ENCODE results near the gene BAK1. TPM values are rescaled to one million over a fixed set of nuclear protein-coding genes. Genes with fewer than 3 reads are reported as not detected.

The BAK1 gene
- total and polyA plus RNA-seq, 2 experiments from 2014 or later = 18.6 to 33.1 TPM

DNA sequence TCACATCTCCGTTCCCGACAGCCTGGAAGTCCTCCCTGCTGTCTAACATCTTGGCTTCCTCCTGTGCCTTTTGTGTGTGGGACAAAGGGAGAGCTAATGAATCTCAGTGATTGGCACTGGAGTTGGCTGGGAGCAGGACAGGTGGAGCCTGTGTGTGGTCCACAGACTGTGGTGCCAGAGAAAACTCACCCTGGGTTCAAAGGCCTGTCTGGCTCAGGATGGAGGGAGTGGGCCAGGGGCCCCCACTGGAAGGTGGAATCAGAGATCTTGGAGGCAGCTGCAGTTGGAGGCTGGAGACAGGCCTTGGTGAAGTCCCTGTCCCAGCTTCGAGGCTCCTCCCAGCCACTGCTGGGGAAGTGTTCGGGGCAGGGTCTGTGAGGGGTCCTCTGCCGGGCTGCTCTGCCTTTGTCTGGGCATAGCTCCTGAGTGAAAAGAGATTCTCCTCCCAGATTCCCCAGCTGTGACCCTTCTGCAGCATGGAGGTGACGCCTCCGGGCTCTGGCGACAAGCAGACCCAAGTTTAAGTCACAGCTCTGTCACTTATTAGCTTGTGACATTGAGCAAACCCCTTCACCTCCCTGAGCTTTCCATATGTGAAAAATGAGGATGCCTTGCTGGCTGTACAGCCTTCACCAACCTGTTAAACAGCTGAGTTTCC lies 27.2 kb upstream of the BAK1 start:
- H2AFZ ChIP-seq = no peak overlapping the region
- DNase-seq (ENCODE audit: low spot score) = peak; percentile 2
- no peaks in the 10 kb centered on the region for H3K36me3 ChIP-seq (replicated peaks; ENCODE audit: insufficient read depth, low read depth)
- H3K9me3 ChIP-seq (ENCODE audit: low read depth) = no peaks in the 10 kb centered on the region
- peaks cover 10% of the 10 kb centered on the region for H3K4me1 ChIP-seq (ENCODE audit: insufficient read depth)
- no peak overlapping the region for H3K4me3 ChIP-seq
- TF ChIP-seq, protein P1, sequence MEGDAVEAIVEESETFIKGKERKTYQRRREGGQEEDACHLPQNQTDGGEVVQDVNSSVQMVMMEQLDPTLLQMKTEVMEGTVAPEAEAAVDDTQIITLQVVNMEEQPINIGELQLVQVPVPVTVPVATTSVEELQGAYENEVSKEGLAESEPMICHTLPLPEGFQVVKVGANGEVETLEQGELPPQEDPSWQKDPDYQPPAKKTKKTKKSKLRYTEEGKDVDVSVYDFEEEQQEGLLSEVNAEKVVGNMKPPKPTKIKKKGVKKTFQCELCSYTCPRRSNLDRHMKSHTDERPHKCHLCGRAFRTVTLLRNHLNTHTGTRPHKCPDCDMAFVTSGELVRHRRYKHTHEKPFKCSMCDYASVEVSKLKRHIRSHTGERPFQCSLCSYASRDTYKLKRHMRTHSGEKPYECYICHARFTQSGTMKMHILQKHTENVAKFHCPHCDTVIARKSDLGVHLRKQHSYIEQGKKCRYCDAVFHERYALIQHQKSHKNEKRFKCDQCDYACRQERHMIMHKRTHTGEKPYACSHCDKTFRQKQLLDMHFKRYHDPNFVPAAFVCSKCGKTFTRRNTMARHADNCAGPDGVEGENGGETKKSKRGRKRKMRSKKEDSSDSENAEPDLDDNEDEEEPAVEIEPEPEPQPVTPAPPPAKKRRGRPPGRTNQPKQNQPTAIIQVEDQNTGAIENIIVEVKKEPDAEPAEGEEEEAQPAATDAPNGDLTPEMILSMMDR (IDR thresholded peaks at IDR 0.05; ENCODE audit: poor library complexity) = no peak
- TF ChIP-seq EZH2phosphoT487 (IDR thresholded peaks at IDR 0.05; ENCODE audit: low read depth, severe bottlenecking, unreplicated experiment) (no peak), EZH2 (IDR thresholded peaks at IDR 0.05; ENCODE audit: borderline replicate concordance) (no peak)
- H3K9me2 ChIP-seq (replicated peaks; ENCODE audit: insufficient read depth) = no peaks in the 10 kb centered on the region
- H3K27me3 ChIP-seq = no peaks in the 10 kb centered on the region
- H3K79me2 ChIP-seq = no peaks in the 10 kb centered on the region
- no peaks in the 10 kb centered on the region for H4K20me1 ChIP-seq (ENCODE audit: insufficient read depth, poor library complexity, severe bottlenecking)
- 69% methylated on average over 8 of the region's 8 CpGs for WGBS (ENCODE audit: low lambda C conversion rate, missing lambda C conversion rate)
- H3K4me2 ChIP-seq = no peak overlapping the region
- no peak overlapping the region for H3K27ac ChIP-seq

DNA sequence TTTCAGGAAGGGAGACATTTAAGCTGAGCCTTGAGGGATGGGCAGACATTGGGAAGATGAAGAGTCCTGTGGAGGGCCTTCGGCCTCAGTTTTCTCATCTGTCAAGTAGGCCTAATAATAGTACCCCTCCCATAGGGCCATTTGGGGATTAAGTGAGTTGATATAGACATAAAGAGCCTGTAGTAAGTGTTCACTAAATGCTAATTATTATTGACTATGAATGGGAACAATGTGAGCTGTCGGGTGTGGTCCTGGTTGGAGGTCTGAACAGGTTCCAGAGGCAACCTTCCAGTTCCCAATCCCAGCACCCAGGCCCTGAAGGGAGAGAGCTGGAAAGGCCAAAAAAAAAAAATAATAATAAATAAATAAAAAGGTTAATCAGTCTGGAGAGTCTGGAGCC lies 26.6 kb upstream of the BAK1 start:
- no peak overlapping the region for H2AFZ ChIP-seq
- H3K4me2 ChIP-seq = no peak overlapping the region
- WGBS (ENCODE audit: low lambda C conversion rate, missing lambda C conversion rate) = 96% methylated on average over 2 of the region's 2 CpGs
- no peaks in the 10 kb centered on the region for H3K79me2 ChIP-seq
- H4K20me1 ChIP-seq (ENCODE audit: insufficient read depth, poor library complexity, severe bottlenecking) = no peaks in the 10 kb centered on the region
- H3K27ac ChIP-seq = no peak overlapping the region
- TF ChIP-seq EZH2 (IDR thresholded peaks at IDR 0.05; ENCODE audit: borderline replicate concordance) (no peak), EZH2phosphoT487 (IDR thresholded peaks at IDR 0.05; ENCODE audit: low read depth, severe bottlenecking, unreplicated experiment) (no peak)
- TF ChIP-seq, protein P1 (IDR thresholded peaks at IDR 0.05; ENCODE audit: poor library complexity) = no peak
- H3K4me1 ChIP-seq (ENCODE audit: insufficient read depth) = peaks cover 10% of the 10 kb centered on the region
- H3K4me3 ChIP-seq = no peak overlapping the region
- no peaks in the 10 kb centered on the region for H3K9me3 ChIP-seq (ENCODE audit: low read depth)
- H3K27me3 ChIP-seq = no peaks in the 10 kb centered on the region
- H3K36me3 ChIP-seq (replicated peaks; ENCODE audit: insufficient read depth, low read depth) = no peaks in the 10 kb centered on the region
- DNase-seq (ENCODE audit: low spot score) = no peak
- H3K9me2 ChIP-seq (replicated peaks; ENCODE audit: insufficient read depth) = no peaks in the 10 kb centered on the region

DNA sequence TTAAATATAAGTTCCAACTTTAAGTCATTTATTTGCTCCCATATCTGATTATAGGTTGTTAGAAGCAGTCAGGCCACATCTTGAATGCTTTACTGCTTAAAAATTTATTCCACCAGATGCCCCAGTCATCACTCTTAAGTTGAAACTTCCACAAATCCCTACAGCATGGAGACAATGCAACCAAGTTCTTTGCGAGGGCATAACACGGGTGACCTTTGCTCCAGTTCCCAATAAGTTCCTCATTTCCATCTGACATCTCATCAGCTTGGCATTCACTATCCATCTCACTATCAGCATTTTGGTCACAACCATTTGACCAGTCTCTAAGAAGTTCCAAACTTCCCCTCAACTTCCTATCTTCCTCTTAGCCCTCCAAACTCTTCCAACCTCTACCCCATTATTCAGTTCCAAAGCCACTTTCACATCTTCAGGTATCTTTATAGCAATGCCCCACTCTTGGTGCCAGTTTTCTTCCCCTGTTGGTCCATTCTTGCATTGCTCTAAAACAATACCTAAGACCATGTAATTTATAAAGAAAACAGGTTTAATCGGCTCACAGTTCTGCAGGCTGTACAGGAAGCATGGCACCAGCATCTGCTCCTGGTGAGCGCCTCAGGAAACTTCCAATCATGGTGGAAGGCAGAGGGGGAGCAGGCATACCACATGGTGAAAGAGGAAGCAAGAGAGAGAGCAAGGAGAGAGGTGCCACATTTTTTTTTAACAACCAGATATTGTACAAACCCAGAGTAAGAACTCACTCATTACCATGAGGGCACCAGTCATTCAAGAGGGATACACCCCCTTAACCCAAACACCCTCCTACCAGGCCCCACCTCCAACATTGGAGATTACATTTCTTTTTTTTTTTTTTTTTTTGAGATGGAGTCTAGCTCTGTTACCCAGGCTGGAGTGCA lies 25.1 kb upstream of the BAK1 start:
- TF ChIP-seq EZH2 (IDR thresholded peaks at IDR 0.05; ENCODE audit: borderline replicate concordance) (no peak), EZH2phosphoT487 (IDR thresholded peaks at IDR 0.05; ENCODE audit: low read depth, severe bottlenecking, unreplicated experiment) (no peak)
- TF ChIP-seq, protein P1 (IDR thresholded peaks at IDR 0.05; ENCODE audit: poor library complexity) = no peak
- H4K20me1 ChIP-seq (ENCODE audit: insufficient read depth, poor library complexity, severe bottlenecking) = no peaks in the 10 kb centered on the region
- H3K9me2 ChIP-seq (replicated peaks; ENCODE audit: insufficient read depth) = no peaks in the 10 kb centered on the region
- no peak overlapping the region for H3K4me3 ChIP-seq
- WGBS (ENCODE audit: low lambda C conversion rate, missing lambda C conversion rate) = 88% methylated on average over 4 of the region's 4 CpGs
- H3K9me3 ChIP-seq (ENCODE audit: low read depth) = no peaks in the 10 kb centered on the region
- no peaks in the 10 kb centered on the region for H3K27me3 ChIP-seq
- H3K27ac ChIP-seq = no peak overlapping the region
- no peaks in the 10 kb centered on the region for H3K4me1 ChIP-seq (ENCODE audit: insufficient read depth)
- no peak overlapping the region for H2AFZ ChIP-seq
- no peak overlapping the region for H3K4me2 ChIP-seq
- no peaks in the 10 kb centered on the region for H3K36me3 ChIP-seq (replicated peaks; ENCODE audit: insufficient read depth, low read depth)
- no peak for DNase-seq (ENCODE audit: low spot score)
- H3K79me2 ChIP-seq = no peaks in the 10 kb centered on the region

Data from hepatocyte (in vitro differentiated cells).